GM19240 (cell line): ENCODE measurements around the gene ICAM2.

Source experiments
- DNase-seq: peaks from one replicate; pipeline ENCODE4 v3.0.0; 2011; ENCODE audit warnings: low spot score; ENCODE audit not compliant: insufficient read length

Gene ICAM2

DNA sequence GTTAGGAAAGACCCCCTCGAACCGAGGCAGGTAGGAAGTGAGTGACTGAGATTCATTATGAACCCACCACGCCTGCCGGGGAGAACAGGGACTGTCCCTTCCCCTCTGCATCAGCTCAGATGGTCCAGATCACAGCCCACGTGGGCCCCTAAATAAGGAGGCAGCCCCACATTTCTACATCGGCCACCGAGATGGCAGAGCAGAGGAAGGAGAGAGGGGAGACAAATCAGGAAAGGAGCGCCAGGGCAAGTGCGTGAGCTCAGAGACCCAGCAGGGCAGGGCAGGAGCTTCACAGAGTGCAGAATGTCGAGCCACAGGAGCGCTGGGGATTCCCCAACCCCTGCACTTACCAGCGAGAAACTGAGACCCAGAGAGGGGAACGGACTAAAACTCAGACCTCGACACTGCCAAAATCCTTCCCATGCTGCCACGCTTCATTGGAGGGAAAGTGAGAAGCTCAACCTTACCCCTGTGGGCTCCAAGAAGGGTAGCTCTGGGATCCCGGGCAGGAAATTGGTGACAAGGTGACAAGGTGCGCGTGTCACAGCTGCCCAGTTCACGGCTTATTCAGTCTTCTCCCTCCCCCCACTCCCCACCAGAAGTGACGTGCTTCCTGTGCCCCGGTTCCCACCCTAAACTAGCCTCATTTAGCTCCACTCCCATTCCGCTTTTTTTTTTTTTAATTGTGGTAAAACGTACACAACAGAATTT is at the start of gene ICAM2:
Gene ICAM2 (minus strand): TSS at position 578 of the 711 bp plus-strand sequence. CDS start 13,942 bp downstream, outside the sequence.
- no peak for DNase-seq

DNA sequence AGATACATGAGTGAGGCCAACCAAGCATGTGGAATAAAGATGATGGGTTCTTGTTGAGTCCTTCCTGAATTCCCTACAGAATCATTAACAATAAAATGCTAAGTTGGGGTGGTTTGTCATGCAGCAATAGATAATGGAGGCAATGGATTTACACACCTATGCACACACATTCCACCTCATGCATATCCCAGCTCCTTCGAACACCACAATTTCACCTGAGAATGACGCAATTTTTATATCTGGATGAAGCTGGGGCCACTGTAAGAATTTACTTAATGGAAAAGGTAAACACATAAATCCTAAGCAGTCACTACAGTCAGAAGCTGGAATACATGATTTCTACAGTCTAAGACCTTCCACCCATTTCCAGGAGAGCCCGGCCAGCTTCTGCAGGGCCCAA is 49.8 kb upstream of the ICAM2 start:
- DNase-seq = no peak

DNA sequence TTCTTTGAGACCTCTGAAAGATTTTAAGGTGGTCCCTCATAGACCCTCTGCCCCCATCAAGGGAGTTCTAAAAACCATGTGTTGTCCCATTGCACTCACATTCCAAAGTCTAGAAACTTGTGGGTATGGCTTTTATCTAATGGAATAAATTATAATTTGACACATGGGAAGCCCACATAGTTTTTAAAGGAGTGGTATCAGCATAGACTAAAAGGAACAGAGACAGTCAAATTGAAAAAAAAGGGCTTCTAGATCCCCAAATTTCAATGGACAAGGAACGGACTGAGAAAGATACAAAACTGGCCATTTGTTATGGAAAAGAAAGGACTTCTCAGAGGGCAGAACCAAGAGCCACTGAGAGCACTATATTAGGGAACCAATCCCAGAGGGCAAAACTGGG is 48.7 kb upstream of the ICAM2 start:
- DNase-seq = no peak

DNA sequence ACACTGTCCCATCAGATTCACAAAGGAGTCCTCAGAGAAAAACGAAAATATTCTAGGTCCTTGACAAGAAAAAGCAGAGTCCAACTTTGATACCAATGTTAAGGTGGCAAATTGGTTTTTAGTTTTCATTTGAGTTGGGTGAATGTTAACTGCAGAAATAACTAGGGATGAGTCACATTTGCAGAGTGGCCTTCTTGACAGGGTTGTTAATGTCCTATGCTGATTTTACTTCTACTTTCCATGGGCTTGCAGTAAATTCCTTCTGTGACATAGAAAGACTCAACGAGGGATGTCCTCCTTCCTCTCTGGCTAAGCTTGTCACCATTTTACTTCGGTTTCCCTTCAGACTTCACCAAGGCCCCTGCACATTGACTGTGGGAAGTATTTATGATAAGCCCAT is 47.2 kb upstream of the ICAM2 start:
- DNase-seq = no peak

DNA sequence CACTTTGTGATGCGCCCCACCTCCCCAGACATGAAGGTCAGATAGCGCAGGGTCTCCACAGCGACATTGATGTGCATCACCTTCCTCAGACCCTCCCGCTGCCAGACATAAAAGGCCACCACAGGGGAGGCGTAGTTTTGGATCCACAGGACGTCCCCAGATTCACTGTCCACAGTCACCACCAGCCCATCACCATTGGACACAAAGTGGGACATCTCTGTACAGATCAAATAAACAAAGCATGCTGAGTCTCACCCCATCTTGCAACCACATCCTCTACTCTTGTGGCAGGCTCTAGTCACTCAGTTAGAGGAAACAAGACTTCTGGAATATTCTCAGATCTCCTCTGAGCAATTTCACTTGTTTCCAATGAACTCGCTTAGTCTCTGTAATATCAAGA is 46.3 kb upstream of the ICAM2 start:
- DNase-seq = no peak

DNA sequence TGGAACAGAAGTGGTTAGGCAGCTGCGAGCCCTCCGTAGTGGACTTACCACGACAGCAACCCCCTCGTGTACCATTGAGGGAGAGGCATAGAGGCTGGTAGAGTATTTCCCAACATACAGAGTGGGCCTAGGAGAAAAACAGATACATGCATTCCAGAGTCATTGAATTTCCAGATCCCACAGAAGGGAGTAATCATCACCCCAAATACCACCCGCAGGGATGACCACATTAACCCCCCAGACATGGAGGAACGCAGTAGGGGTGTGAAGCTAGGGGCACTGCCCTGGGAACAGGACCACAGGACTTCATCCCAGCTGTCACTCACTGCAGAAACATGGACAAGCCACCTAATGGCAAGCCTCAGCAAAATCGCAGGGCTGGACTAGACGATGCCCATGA is 44.7 kb upstream of the ICAM2 start:
- no peak for DNase-seq

DNA sequence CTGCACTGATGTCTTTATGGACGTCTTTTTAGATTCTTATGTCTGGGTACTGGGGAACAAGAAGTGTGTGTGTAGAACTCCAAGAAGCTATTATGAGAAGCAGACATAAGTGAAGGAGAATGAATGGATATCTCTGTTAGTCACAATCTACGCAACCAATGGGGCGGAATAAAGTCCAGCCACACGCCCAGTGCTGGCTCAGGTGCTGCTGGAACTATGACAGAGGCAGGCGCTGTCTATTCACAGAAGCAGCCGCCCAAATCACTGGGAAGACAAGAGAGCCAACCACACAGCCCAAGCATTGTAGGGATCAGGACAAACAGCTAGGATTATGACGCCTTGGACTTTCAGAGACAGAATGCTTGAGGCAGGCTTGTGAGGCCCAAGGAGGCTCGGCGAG is 43.9 kb upstream of the ICAM2 start:
- DNase-seq = no peak

DNA sequence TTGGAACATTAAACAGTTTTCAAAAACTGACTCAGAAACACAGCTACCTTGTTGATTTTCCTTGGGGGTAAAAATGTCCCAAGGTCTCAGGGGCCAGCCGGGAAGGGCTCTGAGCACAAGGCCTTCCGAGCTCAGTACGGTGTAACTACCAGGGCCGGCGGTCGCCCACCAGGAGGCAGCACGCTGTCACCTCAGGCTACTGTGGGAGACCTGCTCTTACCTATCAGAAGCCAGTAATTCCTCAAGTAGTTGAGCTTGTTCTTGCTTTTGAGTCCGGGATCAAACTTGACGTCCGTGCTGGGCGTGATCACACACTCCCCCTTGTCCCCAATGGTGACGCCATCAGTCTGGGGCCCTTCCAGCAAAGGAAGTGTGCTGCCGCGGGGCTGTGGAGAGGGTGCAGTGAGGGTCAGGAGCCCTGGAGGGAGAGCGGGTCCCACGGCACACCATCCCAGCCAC is 43.4 kb upstream of the ICAM2 start:
- DNase-seq = no peak

DNA sequence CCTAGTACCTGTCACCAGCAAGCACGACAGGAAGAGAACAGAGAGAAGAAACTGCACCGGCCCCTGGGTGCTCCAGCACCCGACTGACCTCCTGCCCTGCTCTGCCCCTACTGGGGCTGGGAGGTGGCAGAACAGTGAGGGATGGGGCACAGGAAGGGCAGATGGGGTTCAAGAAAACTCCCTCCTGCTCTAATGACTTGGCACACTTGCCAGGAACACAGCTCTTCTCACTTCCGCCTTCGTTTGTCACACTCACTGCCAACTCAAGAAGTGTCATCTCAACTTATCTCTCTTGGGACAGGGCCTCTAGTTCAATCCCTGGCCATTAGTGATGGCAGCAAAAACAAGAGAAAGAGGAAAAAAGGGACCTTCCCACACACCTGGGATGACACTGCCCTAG is 42.7 kb upstream of the ICAM2 start:
- DNase-seq = no peak

DNA sequence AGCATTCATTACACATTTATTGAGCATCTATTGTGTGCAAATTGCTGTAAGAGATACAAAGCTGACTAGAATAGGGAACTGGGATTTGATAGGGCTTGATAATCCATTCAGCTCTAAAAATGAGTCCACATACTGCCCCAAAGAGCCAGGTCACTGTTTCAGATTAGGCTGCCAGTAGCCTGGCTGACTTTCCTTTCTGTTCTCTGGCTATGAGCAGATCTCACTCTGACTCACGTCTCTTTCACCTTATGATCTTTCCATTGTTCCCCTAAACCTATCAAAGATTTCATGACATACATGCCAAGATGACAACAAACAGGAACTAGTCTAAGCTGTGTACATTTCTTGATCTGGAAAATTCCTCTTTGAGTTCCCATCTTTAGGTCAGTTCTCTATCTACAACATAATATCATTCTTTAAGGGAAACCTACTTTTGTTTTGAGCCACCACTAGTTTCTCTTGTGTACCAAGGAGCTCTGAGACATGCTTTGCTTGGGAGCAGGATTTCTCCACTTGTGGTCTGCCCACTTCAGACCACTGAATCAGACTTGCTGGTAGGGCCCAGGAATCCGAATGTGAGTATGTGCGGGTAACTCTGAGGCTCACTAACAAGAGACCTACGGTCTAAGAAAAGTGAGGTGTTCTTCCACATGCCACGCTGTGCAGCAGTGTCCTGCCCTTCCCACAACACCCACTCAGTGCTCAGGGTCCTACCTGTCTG is 40.9 kb upstream of the ICAM2 start:
- DNase-seq = peak; percentile 50

DNA sequence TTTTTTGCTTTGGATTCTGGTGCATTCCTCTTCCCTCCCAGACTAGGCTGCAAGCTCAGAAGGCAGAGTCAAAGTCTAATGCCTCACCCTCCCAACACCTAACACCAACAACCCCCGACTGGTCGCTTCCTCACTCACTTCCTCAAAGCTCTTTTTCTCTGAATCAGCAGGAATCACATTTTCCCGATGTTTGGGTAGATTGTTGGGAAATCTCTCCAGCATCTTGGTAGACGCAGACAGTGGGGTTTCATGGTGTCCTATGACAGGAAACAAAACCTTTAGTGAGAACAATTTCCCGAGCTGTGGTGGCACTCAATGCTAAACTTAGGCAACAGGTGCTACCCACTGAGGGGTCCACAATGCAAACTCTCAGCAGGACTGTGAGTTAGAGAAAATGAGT is 39.9 kb upstream of the ICAM2 start:
- DNase-seq = no peak

DNA sequence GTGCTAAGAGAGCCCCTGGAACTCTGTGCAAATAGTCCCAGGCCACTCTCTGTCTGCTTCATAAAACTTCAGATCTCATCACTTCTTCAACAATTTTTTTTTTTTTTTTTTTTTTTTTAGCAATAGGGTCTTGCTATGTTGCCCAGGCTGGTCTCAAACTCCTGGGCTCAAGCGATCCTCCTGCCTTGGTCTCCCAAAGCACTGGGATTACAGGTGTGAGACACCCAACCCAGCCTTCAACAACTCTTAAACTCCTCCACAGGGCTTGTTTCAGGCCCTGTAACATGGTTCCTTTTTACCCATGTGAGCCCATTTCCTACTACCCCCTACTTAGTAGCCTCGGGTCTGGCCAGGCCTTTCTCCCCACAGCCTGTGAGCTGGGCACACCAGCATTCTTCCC is 39.3 kb upstream of the ICAM2 start:
- DNase-seq = no peak

DNA sequence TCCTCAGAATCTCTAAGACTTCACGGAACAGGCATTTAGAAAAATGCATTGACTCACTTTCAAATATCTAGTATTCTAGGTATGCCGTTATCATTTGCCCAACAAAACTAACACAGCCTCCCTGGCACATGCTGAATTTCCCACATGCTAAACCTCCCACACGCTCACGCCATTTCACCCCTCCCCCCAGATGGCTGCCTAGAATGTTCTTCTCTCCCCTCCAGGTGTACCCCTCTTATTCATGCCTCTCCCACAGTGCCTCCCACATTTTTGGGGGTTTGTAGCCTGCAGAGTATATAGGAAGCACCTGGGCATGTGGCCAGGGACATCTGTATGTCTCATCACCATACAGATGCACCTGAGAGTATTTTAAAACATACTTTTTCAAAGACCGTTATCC is 38.2 kb upstream of the ICAM2 start:
- no peak for DNase-seq

DNA sequence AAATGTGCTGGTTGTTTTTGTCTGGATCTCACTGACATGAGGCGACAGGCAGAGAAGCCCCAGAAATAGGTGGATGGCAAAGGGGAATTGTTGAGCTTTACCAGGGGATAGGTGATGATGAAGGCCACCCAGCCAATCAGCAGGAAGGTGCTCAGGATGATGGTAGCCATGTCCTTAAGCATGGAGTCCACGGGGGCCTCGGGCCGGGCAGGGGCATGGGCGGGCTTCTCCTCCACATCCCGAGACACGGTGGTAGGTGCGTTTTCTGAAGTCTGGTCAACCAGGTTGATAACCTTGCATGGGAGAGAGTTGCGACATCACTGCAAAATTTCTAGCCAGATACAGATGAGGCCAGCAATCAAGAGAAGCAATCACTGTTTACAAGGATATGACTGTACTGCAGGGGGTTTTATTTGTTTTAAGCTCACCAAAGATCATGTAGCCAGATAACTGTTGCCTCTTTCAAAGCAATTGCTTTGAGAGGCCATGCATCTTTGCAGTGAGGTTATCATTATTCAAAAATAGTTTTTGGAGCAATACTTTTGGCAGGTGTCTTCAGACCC is 37.3 kb upstream of the ICAM2 start:
- DNase-seq = no peak

DNA sequence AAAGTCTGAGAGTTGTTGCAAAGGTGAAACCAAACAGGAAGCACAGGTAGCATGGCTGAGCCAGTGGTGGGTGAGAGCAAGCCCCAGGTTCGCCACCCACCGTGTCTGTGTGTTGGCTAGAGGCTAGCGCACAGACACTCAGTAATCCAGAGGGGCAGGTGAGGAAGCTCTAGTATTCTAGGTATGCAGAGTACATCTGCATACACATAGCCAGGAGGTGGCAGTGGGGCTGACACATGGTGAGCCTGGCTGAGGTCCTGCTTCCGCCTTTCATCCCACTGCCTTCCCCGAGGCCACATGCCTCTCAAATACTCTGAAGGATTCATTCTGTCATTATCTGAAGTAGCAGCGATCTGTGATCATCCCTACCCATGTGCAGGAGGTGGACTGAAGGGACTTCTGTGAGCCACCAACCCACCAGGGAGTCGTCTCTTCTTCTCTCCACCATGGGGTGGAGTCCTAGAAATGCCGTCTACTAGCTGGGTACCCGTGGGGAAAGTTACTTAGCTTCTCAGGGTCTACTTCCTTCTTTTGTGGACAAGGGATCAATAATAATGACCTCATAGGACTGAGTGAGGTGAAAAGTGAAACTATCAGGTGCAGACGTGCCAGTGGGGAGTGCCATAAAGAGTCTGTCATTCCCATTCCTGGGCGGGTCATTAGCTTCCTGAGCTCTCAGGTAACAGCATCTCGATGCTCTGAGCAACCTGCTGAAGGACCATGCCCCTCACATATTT is 36.0 kb upstream of the ICAM2 start:
- DNase-seq = peak; percentile 42

DNA sequence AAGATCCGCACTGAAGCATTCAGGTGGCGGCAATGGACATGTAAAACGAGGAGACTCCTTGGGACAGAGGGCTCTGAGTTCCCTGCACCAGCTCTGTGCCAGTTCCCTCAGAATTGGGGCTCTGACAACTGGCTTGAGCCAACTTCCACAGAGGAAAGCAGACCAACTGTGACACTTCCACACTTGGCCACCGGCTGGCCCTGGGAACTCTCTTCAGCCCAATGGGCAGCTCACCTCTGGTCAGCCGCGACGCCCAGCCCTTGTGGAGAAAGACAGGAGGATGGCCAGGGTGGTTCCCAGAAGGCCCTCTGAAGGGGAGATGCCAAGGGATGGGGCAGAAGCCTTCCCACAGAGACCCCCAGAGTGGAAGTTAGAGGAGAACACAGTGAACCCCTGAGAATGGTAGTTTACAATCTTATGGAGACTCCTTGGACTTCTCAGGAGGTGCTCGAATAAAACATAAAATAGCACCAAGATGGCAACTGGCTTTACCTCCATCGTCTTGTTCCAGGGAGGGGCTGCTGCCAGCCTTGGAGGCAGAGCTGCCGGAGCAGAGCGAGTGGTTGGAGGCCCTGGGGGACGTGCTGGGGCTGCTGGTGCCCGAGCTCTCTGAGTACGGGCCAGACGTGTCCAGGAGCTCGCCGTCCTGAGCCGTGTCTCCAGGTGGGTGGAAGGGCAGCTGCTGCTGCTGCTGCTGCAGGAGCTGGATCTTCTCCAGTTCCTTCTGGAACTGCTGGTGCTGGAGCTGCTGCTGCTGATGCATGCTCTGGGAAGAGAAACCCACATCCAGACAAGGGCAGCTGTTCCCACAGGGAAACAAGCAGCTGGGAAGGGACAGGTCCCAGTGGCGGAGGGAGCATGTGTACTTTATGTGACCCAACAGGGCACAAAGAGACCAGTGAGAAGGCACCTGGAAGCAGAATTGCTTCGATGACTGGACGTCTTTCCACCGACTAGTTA is 35.0 kb upstream of the ICAM2 start:
- DNase-seq = no peak

DNA sequence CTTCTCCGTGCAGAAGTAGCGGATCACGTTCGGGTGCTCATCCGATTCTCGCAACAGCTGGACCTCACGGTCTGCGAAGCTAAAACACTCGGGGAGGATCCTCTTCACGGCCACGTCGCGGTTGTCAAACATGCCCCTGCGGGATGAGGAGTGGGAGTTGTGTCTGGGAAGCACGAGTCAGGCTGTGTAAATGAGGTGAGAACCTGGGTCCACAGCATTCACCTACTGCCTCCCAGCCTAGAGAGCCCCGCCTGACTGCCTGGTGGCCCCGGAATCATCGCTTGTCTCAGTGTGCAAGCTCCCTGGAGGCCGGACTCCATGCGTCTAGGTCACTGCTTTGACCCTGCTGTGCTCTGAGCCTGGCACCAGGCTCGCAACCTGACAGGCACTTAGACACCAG is 33.9 kb upstream of the ICAM2 start:
- DNase-seq = no peak

DNA sequence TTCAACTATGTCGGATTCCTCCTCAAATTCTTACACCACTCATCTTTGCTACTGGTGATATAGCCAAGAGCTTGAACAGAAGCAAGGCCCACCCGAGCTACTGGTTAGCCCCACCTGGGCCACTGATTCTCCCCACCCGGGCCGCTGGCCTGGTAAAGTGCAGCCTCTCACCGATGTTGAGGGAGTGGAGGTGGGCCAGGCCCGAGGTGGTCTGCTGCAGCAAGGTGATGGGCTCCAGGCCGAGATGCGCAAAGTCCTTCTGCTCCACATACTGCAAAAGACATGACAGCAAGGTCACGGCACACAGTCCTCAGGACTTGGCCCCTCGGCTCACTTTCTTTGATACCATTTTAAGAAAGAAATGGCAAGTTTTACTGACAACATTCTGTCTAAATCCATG is 32.7 kb upstream of the ICAM2 start:
- no peak for DNase-seq

DNA sequence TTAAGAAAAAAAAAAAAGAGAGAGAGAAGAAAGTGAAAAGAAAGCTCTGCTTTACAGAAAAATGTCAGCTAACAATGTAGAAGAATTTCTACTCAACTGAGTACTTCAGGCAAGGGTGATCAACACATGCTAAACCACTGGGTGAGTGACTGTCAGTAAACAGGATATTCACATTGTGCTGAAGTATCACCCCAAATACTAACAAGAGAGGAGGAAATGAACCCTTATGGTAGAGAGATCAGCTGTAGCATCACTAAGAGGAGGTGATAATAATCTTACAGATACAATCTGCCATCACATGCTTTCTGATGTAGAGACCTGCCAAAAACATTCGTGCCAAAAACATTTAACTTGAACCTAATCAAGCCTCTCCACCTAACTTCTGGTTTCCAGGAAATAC is 30.7 kb upstream of the ICAM2 start:
- DNase-seq = no peak

DNA sequence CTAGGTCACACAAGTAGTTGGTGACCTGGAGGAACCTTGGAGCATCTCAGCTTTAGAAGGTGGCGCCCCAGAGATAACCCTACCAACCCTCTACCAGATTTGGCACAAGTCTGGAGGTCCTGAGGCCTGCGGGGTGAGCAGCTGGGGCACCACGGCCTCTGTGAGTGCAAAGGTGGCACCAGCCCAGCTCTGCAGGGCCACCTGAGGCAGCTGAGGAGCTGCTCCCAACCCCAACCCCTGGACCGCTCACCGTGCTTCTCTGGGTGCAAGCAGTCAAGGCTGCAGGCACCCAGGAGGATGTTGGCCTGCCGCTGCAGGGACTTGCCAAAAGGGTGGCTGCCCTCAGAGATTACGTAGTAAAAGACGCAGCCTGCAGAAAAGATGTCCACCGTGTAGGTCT is 28.4 kb upstream of the ICAM2 start:
- no peak for DNase-seq

DNA sequence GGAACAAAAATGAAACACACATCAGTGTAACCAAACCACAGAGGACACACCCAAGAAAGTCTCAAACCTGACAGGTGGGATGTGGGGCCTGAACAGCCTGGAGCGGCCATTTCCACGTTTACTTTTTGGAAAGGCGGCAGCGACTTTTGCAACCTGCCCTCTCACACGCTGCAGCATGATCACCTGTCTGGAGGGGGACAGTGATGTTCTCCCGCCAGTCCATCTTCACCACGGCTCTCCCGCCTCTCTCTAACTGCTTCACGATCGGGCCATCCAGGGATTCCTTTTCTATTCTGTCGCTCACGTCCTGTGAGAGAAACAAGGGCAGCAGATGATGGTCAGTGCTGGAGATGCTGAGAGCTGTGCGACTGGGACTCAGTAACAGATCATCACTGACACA is 24.7 kb upstream of the ICAM2 start:
- DNase-seq = no peak
